ENCODE measurements around the gene CPNE1.

Gene CPNE1

GRCh38 chr20:35600993-35601973, 63.4 kb downstream of the CPNE1 start:
- H3K27me3 ChIP-seq (replicated peaks; ENCODE audit: control insufficient read depth, insufficient read depth, low read length), result peaks cover 40% of the 10 kb centered on the region
- no peaks in the 10 kb centered on the region for H3K36me3 ChIP-seq (ENCODE audit: control insufficient read depth, insufficient read depth, low read length, severe bottlenecking)
- H3K9ac ChIP-seq (ENCODE audit: low read length), result no peak overlapping the region
- H3K4me3 ChIP-seq (ENCODE audit: low read length), result peak overlapping the region; percentile 71
- peaks cover 11% of the 10 kb centered on the region for H3K4me1 ChIP-seq (ENCODE audit: control insufficient read depth, insufficient read depth, low read length)
- no peaks in the 10 kb centered on the region for H3K9me3 ChIP-seq (ENCODE audit: control insufficient read depth, low read length)
- peak; percentile 82 for DNase-seq (ENCODE audit: low read depth)

DNA sequence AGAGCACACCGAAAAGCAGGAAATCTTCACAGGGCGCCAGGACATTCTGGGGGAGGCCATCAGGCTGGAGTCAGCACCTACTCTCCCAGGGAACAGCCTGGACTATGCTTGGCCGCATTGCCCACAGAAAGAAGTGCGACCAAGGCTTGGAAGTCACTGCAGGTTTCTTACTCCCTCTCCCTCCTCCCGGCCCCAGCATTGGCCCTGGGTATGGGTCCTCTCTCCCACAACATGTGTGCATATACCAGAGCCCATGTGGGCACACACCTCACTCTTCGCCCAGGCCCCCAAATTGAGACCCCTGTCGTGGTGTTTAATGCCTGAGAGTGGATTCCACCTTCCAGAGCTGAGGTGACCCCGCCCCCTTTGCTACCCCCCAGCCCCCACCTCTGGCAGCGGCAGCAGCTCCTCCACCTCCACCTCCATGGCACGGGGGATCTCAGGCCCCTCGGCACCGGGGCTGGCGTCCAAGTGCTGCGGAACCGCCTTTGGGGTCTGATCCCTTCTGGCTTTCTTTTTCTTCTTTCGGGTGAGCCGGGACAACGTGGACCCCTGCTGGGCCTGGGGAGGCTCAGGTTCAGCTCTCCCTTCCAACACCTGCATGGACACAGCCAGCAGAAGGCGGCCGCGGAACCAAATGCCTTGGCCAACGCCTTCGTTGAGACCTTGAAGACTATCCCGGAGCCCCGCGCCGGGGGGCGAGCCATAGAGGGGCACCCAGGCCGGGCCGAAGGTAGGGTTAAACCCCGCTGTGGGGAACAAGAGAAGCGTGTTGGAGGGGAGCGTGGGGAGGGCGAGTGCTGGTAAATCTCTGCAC, 64.3 kb downstream of the CPNE1 start:
- no peak for DNase-seq (ENCODE audit: low read depth)
- Histone ChIP-seq H3K9ac (ENCODE audit: low read length) (no peak overlapping the region), H3K9me3 (ENCODE audit: control insufficient read depth, low read length) (no peaks in the 10 kb centered on the region), H3K4me1 (ENCODE audit: control insufficient read depth, insufficient read depth, low read length) (peaks cover 11% of the 10 kb centered on the region), H3K36me3 (ENCODE audit: control insufficient read depth, insufficient read depth, low read length, severe bottlenecking) (no peaks in the 10 kb centered on the region), H3K4me3 (ENCODE audit: low read length) (no peak overlapping the region), H3K27me3 (replicated peaks; ENCODE audit: control insufficient read depth, insufficient read depth, low read length) (peaks cover 49% of the 10 kb centered on the region)

DNA sequence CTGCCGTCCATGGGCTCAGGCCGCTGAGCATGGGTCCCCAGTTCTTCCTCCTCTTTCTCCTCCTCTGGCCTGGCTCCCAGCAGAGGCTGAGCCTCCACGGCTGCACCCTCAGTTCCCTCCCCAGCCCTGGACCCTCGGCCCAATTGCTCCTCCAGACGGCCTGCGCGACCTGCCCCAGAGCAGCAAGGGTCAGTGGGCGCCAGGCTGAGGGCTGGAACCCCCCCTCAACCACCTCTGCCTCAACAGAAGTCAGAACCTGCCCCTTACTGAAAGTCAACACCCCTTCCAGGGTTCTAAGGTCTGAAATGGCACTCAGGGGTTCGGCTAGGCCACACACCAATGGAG, 65.0 kb downstream of the CPNE1 start:
- H3K36me3 ChIP-seq (ENCODE audit: control insufficient read depth, insufficient read depth, low read length, severe bottlenecking), result no peaks in the 10 kb centered on the region
- no peak overlapping the region for H3K4me3 ChIP-seq (ENCODE audit: low read length)
- H3K9ac ChIP-seq (ENCODE audit: low read length), result no peak overlapping the region
- peaks cover 11% of the 10 kb centered on the region for H3K4me1 ChIP-seq (ENCODE audit: control insufficient read depth, insufficient read depth, low read length)
- no peak for DNase-seq (ENCODE audit: low read depth)
- peaks cover 48% of the 10 kb centered on the region for H3K27me3 ChIP-seq (replicated peaks; ENCODE audit: control insufficient read depth, insufficient read depth, low read length)
- no peaks in the 10 kb centered on the region for H3K9me3 ChIP-seq (ENCODE audit: control insufficient read depth, low read length)

- H3K27me3 ChIP-seq (replicated peaks; ENCODE audit: control insufficient read depth, insufficient read depth, low read length), result peaks cover 48% of the 10 kb centered on the region
These were observed 65.6 kb downstream of the CPNE1 start for GRCh38 chr20:35598899-35599775.

GRCh38 chr20:35598476-35598875, 66.2 kb downstream of the CPNE1 start:
- Histone ChIP-seq H3K36me3 (ENCODE audit: control insufficient read depth, insufficient read depth, low read length, severe bottlenecking) (no peaks in the 10 kb centered on the region), H3K4me1 (ENCODE audit: control insufficient read depth, insufficient read depth, low read length) (peaks cover 11% of the 10 kb centered on the region), H3K4me3 (ENCODE audit: low read length) (no peak overlapping the region), H3K9ac (ENCODE audit: low read length) (no peak overlapping the region), H3K27me3 (replicated peaks; ENCODE audit: control insufficient read depth, insufficient read depth, low read length) (peaks cover 48% of the 10 kb centered on the region), H3K9me3 (ENCODE audit: control insufficient read depth, low read length) (no peaks in the 10 kb centered on the region)
- DNase-seq (ENCODE audit: low read depth), result no peak

More at GRCh38 chr20:35598899-35599775, 65.6 kb downstream of the CPNE1 start:
- no peak overlapping the region for H3K9ac ChIP-seq (ENCODE audit: low read length)
- H3K4me3 ChIP-seq (ENCODE audit: low read length), result no peak overlapping the region
- no peaks in the 10 kb centered on the region for H3K36me3 ChIP-seq (ENCODE audit: control insufficient read depth, insufficient read depth, low read length, severe bottlenecking)
- H3K4me1 ChIP-seq (ENCODE audit: control insufficient read depth, insufficient read depth, low read length), result peaks cover 11% of the 10 kb centered on the region
- DNase-seq (ENCODE audit: low read depth), result no peak
- no peaks in the 10 kb centered on the region for H3K9me3 ChIP-seq (ENCODE audit: control insufficient read depth, low read length)

GRCh38 chr20:35597186-35597585, 67.5 kb downstream of the CPNE1 start:
- Histone ChIP-seq H3K36me3 (ENCODE audit: control insufficient read depth, insufficient read depth, low read length, severe bottlenecking) (no peaks in the 10 kb centered on the region), H3K4me3 (ENCODE audit: low read length) (no peak overlapping the region), H3K9me3 (ENCODE audit: control insufficient read depth, low read length) (no peaks in the 10 kb centered on the region), H3K4me1 (ENCODE audit: control insufficient read depth, insufficient read depth, low read length) (peaks cover 11% of the 10 kb centered on the region), H3K9ac (ENCODE audit: low read length) (no peak overlapping the region), H3K27me3 (replicated peaks; ENCODE audit: control insufficient read depth, insufficient read depth, low read length) (peaks cover 44% of the 10 kb centered on the region)
- no peak for DNase-seq (ENCODE audit: low read depth)

- Histone ChIP-seq H3K27me3 (replicated peaks; ENCODE audit: control insufficient read depth, insufficient read depth, low read length) (peaks cover 43% of the 10 kb centered on the region), H3K4me1 (ENCODE audit: control insufficient read depth, insufficient read depth, low read length) (peaks cover under 1% of the 10 kb centered on the region), H3K9me3 (ENCODE audit: control insufficient read depth, low read length) (no peaks in the 10 kb centered on the region), H3K4me3 (ENCODE audit: low read length) (no peak overlapping the region), H3K36me3 (ENCODE audit: control insufficient read depth, insufficient read depth, low read length, severe bottlenecking) (no peaks in the 10 kb centered on the region), H3K9ac (ENCODE audit: low read length) (no peak overlapping the region)
- DNase-seq (ENCODE audit: low read depth), result no peak
These were observed 68.8 kb downstream of the CPNE1 start for GRCh38 chr20:35595901-35596300.

GRCh38 chr20:35595456-35595855, 69.2 kb downstream of the CPNE1 start:
- no peak for DNase-seq (ENCODE audit: low read depth)
- Histone ChIP-seq H3K9ac (ENCODE audit: low read length) (no peak overlapping the region), H3K4me1 (ENCODE audit: control insufficient read depth, insufficient read depth, low read length) (no peaks in the 10 kb centered on the region), H3K9me3 (ENCODE audit: control insufficient read depth, low read length) (no peaks in the 10 kb centered on the region), H3K27me3 (replicated peaks; ENCODE audit: control insufficient read depth, insufficient read depth, low read length) (peaks cover 39% of the 10 kb centered on the region), H3K4me3 (ENCODE audit: low read length) (no peak overlapping the region), H3K36me3 (ENCODE audit: control insufficient read depth, insufficient read depth, low read length, severe bottlenecking) (no peaks in the 10 kb centered on the region)

GRCh38 chr20:35592339-35592974, 72.2 kb downstream of the CPNE1 start:
- H3K4me1 ChIP-seq (ENCODE audit: control insufficient read depth, insufficient read depth, low read length), result no peaks in the 10 kb centered on the region
- DNase-seq (ENCODE audit: low read depth), result no peak
- no peak overlapping the region for H3K9ac ChIP-seq (ENCODE audit: low read length)
- H3K27me3 ChIP-seq (replicated peaks; ENCODE audit: control insufficient read depth, insufficient read depth, low read length), result peaks cover 20% of the 10 kb centered on the region
- H3K4me3 ChIP-seq (ENCODE audit: low read length), result no peak overlapping the region
- H3K9me3 ChIP-seq (ENCODE audit: control insufficient read depth, low read length), result no peaks in the 10 kb centered on the region
- no peaks in the 10 kb centered on the region for H3K36me3 ChIP-seq (ENCODE audit: control insufficient read depth, insufficient read depth, low read length, severe bottlenecking)

DNA sequence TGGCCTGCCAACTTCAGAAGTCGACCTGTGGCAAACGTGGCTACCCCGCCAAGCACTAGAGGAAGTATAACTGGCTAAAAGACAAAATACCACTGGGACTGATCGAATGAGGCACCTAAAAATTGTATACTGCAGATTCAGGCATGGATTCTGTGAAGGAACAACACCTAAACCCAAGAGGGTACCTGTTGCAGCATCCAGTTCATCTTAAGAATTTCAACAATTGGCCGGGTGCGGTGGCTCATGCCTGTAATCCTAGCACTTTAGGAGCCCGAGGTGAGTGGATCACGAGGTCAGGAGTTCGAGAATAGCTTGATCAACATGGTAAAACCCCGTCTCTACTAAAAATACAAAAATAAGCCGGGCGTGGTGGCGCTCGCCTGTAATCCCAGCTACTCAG, 76.3 kb downstream of the CPNE1 start:
- no peak for DNase-seq (ENCODE audit: low read depth)
- H3K9me3 ChIP-seq (ENCODE audit: control insufficient read depth, low read length), result no peaks in the 10 kb centered on the region
- no peaks in the 10 kb centered on the region for H3K4me1 ChIP-seq (ENCODE audit: control insufficient read depth, insufficient read depth, low read length)
- no peaks in the 10 kb centered on the region for H3K36me3 ChIP-seq (ENCODE audit: control insufficient read depth, insufficient read depth, low read length, severe bottlenecking)
- no peak overlapping the region for H3K9ac ChIP-seq (ENCODE audit: low read length)
- no peaks in the 10 kb centered on the region for H3K27me3 ChIP-seq (replicated peaks; ENCODE audit: control insufficient read depth, insufficient read depth, low read length)
- H3K4me3 ChIP-seq (ENCODE audit: low read length), result no peak overlapping the region

Data from adipocyte (in vitro differentiated cells).